H54 (cell line): ENCODE data around the gene P2RY14.

Source experiments
- DNase-seq: peaks from one replicate; pipeline ENCODE4 v3.0.0; 2011; ENCODE audit warnings: low spot score, mixed read lengths; ENCODE audit not compliant: insufficient read length
- FAIRE-seq: peaks from 3 replicates; lab custom pipeline; 2011; peaks lifted over from hg19 to GRCh38; lab: Jason Lieb, UNC
- POLR2A ChIP-seq: IDR thresholded peaks from 2 replicates; pipeline ENCODE4 v1.6.1; 2011; ENCODE audit warnings: low read depth, mild to moderate bottlenecking, low read length

The P2RY14 gene

DNA sequence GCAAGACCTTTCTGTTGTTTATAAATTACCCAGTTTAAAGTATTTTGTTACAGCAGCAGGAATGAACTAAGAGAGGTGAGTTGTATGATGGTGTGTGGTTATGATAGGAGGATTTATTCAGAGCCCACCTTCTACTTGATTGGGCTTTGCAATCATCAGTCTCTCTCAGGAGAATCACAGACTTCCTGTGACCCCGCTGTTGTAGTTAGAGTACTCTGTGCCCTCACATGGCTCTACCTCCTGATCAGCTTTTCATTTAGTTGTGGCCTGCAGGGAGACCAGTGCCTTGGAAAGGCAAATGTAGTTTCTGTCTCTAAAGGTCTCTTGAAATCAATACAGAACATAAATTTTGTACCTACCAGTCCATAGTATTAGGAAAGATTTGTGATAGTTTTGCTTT, 7.6 kb upstream of the P2RY14 start:
- FAIRE-seq: no peak
- no peak for DNase-seq
- no peak for TF ChIP-seq POLR2A

DNA sequence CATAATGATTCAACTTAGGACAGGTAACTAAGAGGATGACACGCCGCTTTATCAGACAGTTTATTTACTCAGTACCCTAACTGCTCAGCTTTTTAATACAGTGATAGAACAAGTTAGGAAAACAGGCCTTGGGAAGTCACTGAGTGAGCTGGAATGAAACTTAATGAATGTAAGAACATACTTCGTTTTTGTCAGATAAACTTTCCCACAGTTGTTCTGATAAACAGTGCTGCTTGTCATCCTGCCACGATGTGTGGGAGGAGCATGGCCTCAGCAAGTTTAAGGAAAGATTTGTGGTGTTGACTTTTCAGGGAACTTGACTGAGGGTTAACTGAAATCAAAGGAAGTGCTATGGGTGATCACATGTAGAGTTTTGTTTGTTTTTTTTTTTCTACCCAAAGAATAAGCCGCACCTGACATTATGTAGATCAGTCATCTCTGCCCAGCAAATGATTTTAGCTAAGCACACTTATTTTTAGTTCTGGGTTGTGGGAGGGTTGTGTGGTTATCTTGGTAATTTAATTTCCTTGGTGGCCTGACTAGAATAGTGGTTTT, 5.6 kb upstream of the P2RY14 start:
- TF ChIP-seq POLR2A: no peak
- no peak for FAIRE-seq
- no peak for DNase-seq

DNA sequence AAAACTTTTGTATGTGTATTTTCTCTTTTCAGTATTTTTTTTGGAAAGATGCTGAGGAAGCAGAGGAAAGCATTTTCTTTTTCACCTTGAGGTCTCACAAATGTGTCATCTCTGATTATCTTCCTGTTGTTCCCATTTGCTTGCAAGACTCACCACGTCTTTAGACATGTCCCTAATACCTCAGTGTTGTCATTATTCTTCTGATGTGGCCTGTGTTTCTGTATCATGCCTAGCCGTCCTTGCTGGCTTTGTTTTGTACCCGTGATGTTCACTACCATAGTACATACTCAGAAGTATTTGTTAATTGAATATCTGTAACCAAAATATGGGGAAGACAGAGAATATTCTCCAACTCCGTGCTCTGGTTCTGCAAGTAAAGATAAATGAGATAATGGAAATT, 5.0 kb upstream of the P2RY14 start:
- FAIRE-seq (no peak), DNase-seq (no peak)
- no peak for TF ChIP-seq POLR2A

DNA sequence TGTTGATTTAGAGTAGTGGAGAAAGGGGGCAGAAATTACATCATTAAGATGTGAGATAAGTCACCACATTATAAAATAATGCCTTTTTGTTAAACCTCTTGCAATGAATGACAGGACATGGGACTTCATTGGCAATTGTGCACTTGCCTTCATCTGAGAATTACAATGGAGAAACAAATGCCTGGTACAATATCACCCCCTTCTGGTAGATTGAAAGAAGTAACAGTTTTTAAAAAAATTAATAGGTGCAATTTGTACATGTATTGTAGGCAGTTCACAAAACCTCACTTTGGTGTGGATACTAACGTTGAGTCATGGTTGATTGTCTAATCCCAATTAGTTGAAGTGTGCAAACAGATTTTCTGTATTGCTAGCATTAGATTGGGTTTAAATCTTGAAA, 4.6 kb upstream of the P2RY14 start:
- TF ChIP-seq POLR2A: no peak
- FAIRE-seq (peak; percentile 91), DNase-seq (peak; percentile 19)

DNA sequence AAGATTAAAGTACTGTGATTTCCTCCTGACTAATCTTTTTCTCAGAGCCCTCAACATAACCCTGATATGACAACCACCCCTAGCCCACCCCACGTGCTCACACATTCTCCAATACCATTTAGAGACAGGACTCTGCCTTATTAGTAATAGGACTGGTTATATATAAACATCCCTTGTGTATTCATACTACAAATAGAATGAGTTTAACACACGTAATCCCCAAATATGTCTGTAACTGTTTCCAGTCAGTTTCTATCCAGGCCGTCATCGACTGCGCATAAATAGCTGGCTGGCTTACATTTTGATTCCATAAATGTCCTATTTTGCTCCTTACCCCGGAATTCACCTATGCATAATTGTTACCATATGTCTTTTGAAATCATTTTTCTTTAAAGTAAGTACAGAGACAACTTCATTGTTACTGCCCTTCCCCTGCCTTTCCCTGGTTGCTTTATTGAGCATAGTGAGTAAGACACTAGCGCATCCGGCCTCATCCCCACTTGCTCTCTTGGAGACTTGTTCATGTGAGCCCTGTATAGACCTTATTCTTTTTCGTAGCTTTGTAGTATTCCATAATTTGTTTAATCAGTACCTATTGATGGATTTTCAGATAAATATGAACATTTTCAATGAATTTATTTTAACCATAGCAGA, 3.5 kb upstream of the P2RY14 start:
- TF ChIP-seq POLR2A: no peak
- DNase-seq: no peak
- FAIRE-seq: no peak

DNA sequence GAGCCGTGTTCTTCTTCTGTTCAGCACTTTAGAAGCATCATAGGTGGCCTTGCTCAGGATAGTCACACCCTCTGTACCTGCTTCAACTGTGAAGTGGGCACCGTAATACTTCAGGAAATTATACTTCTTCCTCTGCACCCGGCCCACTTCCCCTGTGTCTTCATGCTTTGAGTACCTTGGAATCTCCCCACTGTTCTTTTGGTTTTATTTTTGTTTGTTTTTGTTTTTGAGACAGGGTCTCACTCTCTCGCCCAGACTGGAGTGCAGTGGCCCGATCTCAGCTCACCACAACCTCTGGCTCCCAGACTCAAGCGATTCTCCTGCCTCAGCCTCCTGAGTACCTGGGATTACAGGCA, 1.7 kb downstream of the P2RY14 start:
- no peak for TF ChIP-seq POLR2A
- DNase-seq (no peak), FAIRE-seq (no peak)

DNA sequence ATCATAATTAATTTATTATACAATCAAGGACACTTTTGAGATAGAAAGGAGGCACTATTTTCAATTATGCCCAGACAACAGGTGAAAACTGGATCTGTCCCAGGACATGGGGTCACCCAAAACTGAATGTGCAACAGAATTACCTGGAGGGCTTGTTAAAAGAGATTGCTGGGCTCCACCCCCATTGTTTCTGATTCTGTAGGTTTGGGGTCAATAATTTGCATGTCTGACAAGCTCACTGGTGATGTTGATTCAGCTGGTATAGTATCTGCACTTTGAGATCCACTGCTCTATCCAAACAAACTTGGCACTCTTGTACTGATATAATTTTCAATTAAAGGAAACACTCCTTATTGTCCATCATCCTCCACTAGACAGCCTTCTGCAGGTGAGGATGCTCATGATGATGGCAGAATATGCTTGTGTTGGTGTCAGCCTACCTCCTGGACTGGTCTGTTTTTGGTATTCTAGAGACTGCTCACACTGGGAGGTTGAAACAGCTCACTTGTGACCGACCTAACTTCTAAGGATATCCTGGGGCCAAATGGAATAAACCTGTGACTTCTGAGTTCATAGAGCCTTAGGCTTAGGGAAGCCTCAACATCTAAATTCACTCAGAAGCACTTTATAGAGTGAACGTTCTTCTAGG, 2.2 kb downstream of the P2RY14 start:
- no peak for FAIRE-seq
- no peak for TF ChIP-seq POLR2A
- no peak for DNase-seq

DNA sequence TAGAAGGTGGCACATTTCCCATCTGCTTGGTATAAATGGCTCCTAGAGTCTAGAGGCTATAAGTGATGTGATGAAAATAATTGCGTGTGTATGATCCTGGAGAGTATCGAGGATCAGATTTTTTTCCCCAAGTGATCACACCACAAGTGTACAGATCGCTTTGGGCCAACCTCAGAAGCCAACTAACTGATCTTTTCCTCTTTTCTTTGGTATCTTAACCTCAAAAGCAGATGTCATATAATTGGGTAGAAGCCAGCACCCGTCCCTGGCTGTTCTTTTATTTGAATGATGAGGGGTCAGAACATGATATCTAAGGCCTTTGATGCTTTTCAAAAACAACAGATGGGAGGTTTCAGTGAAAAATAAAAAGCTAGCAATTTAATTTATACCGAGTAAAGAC, 3.3 kb downstream of the P2RY14 start:
- FAIRE-seq (no peak), DNase-seq (no peak)
- TF ChIP-seq POLR2A: no peak

DNA sequence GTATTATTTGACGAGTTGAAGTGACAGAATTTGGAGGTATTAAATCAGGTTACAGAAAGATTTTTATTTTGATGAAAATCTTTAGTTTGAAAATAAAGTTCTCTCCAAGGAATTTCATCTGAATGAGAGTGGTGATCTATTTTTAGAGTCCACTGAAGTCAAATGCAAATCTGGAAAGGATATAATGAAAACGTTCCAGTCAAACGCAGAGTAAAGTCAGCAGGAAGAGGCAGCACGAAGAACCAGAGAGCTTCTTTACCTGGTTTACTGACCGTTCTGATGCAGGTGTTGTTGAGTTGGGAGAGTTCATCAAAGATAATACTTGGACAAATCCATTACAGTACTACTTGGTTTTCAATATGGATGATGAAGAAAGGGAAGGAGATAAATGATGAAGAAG, 8.7 kb downstream of the P2RY14 start:
- DNase-seq (no peak), FAIRE-seq (no peak)
- no peak for TF ChIP-seq POLR2A

DNA sequence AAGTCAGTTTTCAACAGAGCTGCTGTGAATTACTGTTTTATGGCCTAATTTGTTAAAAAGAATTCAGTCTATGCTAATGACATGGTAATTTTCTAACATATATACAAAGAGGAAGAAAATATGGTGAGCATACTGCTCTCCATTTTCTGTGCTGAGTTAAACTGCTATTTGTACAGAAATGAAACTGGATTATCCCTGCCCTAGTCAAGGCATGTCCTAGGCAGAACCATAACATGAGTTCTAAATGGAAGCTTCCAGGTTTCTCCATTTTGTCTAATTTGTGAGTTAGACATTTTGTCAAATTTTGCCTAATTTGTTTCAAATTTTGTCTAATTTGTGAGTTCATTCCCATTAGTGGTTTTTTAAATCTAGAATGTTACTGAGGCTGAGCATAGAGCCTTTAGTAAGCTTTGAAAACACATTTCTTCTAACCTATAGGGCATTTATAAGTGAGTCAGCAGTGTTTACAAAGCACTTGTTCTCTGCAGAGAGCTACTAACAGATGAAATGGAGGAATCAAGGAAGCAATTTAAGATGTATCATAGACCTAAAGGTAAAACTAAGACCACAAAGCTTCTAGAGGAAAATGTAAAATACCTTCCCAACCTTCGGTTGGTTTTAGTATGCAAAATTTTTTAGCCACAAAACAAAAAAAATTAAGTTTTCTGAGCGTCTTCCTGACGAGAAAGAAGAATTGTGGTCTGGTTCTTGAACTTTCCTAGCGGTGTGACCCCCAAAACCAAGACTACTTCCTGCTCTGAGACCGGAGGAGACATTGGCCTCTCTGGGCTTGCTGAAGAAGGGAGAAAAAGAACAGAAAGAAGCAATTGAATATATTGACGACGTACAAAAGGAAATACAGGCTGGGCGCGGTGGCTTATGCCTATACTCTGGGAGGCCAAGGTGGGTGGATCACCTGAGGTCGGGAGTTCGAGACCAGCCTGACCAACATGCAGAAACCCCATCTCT, 9.8 kb downstream of the P2RY14 start:
- no peak for TF ChIP-seq POLR2A
- FAIRE-seq: no peak
- no peak for DNase-seq

DNA sequence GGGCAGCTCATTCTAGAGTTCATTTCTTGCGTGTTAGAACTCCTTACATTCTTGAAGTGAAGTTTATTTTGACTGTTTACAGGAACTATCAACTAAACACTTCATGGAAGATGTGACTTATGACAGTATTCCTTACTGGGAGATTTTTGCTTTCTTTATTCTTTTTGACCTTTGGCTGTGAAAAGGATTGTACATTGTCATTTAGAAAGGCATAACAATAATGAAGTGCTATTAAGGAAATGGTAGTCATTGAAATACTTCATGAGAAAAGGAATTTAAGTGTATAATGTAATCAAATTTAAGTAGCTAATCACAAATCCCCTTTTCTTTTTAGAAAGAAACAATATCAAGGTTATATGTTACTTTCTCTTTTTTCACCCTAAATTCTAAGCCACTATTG, 11.3 kb downstream of the P2RY14 start:
- TF ChIP-seq POLR2A: no peak
- FAIRE-seq: no peak
- no peak for DNase-seq

DNA sequence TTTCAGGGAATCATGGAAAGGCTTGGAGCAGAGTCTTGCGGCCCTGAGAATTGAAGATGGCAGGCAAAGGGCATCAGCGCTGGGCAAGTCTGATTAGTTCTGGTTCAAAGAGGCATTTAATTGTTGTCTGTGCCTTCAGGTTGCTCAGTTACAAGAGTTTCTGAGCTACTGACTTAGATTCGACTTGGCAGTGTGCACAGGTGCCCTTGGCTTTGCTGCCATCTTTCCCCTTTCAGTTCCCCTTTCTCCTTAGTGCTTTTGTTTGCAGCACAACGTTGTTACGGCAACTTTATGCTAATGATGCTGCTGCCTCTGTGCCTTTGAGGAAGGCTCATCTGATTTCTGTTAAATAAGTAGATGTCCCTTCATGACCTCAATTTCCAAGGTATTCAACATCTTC, 12.5 kb downstream of the P2RY14 start:
- no peak for FAIRE-seq
- DNase-seq: no peak
- no peak for TF ChIP-seq POLR2A

DNA sequence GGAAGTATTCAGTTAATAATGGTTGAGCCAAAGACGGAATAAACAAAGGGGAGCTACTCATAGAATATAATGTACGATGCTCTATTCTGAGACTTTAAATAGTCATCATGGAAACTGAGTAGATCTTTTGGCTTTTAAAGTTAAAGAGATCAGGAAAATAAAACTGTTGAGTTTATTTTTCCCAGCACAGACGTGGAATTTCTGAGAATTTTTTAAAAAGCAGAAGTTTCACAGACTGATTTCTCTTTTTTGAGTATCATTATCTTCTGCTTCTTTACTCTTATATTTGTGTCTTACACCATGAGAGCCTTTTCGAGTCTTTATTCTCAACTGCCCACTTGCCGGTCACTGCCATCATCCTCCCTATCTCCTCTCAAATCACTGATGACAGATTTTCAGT, 13.2 kb downstream of the P2RY14 start:
- TF ChIP-seq POLR2A: no peak
- FAIRE-seq (no peak), DNase-seq (no peak)

DNA sequence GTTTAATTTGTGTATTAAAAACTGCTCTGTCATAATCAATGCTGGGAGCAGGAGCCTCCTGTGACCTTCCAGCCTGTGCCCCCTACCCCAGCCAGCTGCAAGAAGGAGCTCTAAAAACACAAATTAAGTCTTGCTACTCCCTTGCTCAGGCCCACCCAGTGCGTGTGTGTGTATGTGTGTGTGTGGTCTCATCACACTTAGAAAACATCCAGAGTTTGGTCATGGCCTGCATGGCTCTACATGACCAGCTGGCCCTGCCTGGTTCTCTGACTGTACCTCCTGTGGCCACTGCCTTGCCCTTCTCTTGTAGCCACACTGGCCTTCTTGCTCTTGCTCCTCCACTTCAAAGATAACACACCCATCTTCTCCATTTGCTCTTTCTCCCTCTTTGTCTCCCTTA, 13.7 kb downstream of the P2RY14 start:
- FAIRE-seq (no peak), DNase-seq (no peak)
- TF ChIP-seq POLR2A: no peak
